GM12878 (cell line): Measurements from ENCODE around the gene TBCCD1. TPM values are rescaled to one million over a fixed set of nuclear protein-coding genes. Genes with fewer than 3 reads are reported as not detected.
A peak's percentile ranks its signal among the peaks of the same experiment; 100 is the strongest.

Source experiments
- ASH2L ChIP-seq: fragments of 300-600, 200-600 bp; sonication (generic); IDR thresholded peaks from 2 replicates; pipeline ENCODE4 v1.6.1; 2017; ENCODE audit warnings: low read depth, mild to moderate bottlenecking, borderline replicate concordance
- BHLHE40 ChIP-seq, 2 experiments: fragments of 450-650 bp in 1 of 2; IDR thresholded peaks; 2 replicates each; pipeline ENCODE4 v1.6.1; 2011 to 2017; ENCODE audit warnings: low read depth in 2 of 2, borderline replicate concordance in 1 of 2, improper control_type of control experiment in 1 of 2, low read length in 1 of 2, mild to moderate bottlenecking in 1 of 2
- CBX5 ChIP-seq: sonication (generic); IDR thresholded peaks from 2 replicates; pipeline ENCODE4 v1.6.1; 2016; ENCODE audit warnings: low read depth, moderate library complexity, mild to moderate bottlenecking, inconsistent platforms
- CHD2 ChIP-seq: IDR thresholded peaks from 2 replicates; pipeline ENCODE4 v1.6.1; 2011; ENCODE audit warnings: low read depth, low read length, improper control_type of control experiment, borderline replicate concordance
- CREM ChIP-seq: IDR thresholded peaks from 2 replicates; pipeline ENCODE4 v1.6.1; 2014; ENCODE audit warnings: antibody characterized with exemption, low read depth
- CTCF ChIP-seq, 3 experiments: IDR thresholded peaks in 2 of 3; conservative IDR thresholded peaks in 1 of 3; 2 replicates each; pipeline ENCODE4 v1.5.1; 2011; ENCODE audit warnings: low read depth in 3 of 3, low read length in 3 of 3, mild to moderate bottlenecking in 3 of 3, control low read depth in 2 of 3, moderate library complexity in 2 of 3, inconsistent platforms in 1 of 3, mixed read lengths in 1 of 3; ENCODE audit not compliant: control insufficient read depth in 2 of 3, insufficient read depth in 1 of 3; ENCODE audit errors: extremely low read depth in 1 of 3
- EED ChIP-seq: sonication (generic); IDR thresholded peaks from 2 replicates; pipeline ENCODE4 v1.6.1; 2016; ENCODE audit warnings: antibody characterized with exemption, low read depth
- EGR1 ChIP-seq, 2 experiments: IDR thresholded peaks; 1 replicate in 1 of 2; 2 replicates in 1 of 2; pipeline ENCODE4 v1.6.1; 2011 to 2012; ENCODE audit warnings: low read depth in 2 of 2, low read length in 2 of 2, borderline replicate concordance in 1 of 2, mild to moderate bottlenecking in 1 of 2, moderate library complexity in 1 of 2
- HDGF ChIP-seq: fragments of 450-650 bp; IDR thresholded peaks from 2 replicates; pipeline ENCODE4 v1.6.1; 2016; ENCODE audit warnings: antibody characterized with exemption
- IRF3 ChIP-seq: fragments of 450-650 bp; IDR thresholded peaks from 2 replicates; pipeline ENCODE4 v1.6.1; 2014; ENCODE audit warnings: mild to moderate bottlenecking
- IRF5 ChIP-seq: fragments of 450-650 bp; IDR thresholded peaks from 2 replicates; pipeline ENCODE4 v1.6.1; 2017; ENCODE audit warnings: borderline replicate concordance
- JUNB ChIP-seq: IDR thresholded peaks from 2 replicates; pipeline ENCODE4 v1.6.1; 2016; ENCODE audit warnings: antibody characterized with exemption, mild to moderate bottlenecking
- MEF2A ChIP-seq: IDR thresholded peaks from 2 replicates; pipeline ENCODE4 v1.6.1; 2011; ENCODE audit warnings: low read depth, mild to moderate bottlenecking, low read length, moderate library complexity; ENCODE audit not compliant: insufficient read depth
- NR2F1 ChIP-seq: fragments of 450-650 bp; conservative IDR thresholded peaks from 2 replicates; pipeline ENCODE4 v1.6.1; 2017; ENCODE audit warnings: mild to moderate bottlenecking
- RUNX3 ChIP-seq: IDR thresholded peaks from 2 replicates; pipeline ENCODE4 v1.6.1; 2012; ENCODE audit warnings: low read length, inconsistent platforms
- SKIL ChIP-seq: fragments of 450-650 bp; IDR thresholded peaks from 2 replicates; pipeline ENCODE4 v1.6.1; 2017; ENCODE audit warnings: mild to moderate bottlenecking, low read depth, inconsistent platforms; ENCODE audit not compliant: poor library complexity, severe bottlenecking
- SREBF1 ChIP-seq: IDR thresholded peaks from 2 replicates; pipeline ENCODE4 v1.6.1; 2012; ENCODE audit warnings: mild to moderate bottlenecking, low read length
- TCF7 ChIP-seq: IDR thresholded peaks from 2 replicates; pipeline ENCODE4 v1.6.1; 2014; ENCODE audit warnings: antibody characterized with exemption, borderline replicate concordance
- ZBTB11 ChIP-seq: fragments of 450-650 bp; formaldehyde crosslinking; IDR thresholded peaks from 2 replicates; pipeline ENCODE4 v1.5.0; 2022; ENCODE audit warnings: mild to moderate bottlenecking, missing genetic modification characterization
- ZNF207 ChIP-seq: fragments of 450-650 bp; IDR thresholded peaks from 2 replicates; pipeline ENCODE4 v1.6.1; 2014; ENCODE audit warnings: antibody characterized with exemption, mild to moderate bottlenecking, borderline replicate concordance
- ZNF217 ChIP-seq: fragments of 450-650 bp; IDR thresholded peaks from 2 replicates; pipeline ENCODE4 v1.6.1; 2017; ENCODE audit warnings: antibody characterized with exemption, mild to moderate bottlenecking
- polyA plus RNA-seq, 11 experiments: library from polyadenylated mRNA; depleted of rRNA in 4 of 11; unstranded in 6 of 11; stranded (reverse) in 5 of 11; fragments of >200 nt; fragmentation: Nextera tagmentation in 4 of 11; fragmentation: Illumina TruSeq in 1 of 11; extraction: Ambion mirVana in 4 of 11; extraction: Trizol in 1 of 11; gene quantifications; 1 replicate in 1 of 11; 2 replicates in 10 of 11; pipeline versions ENCODE4 v1.2.1 to v1.2.3, GENCODE V29; 2011 to 2016; ENCODE audit warnings: inconsistent platforms in 2 of 11, missing spikeins in 2 of 11, low read depth in 1 of 11
- total RNA-seq, 4 experiments: library from RNA; depleted of rRNA in 3 of 4; stranded (reverse); fragments of >200 nt in 3 of 4; fragmentation: Illumina TruSeq in 1 of 4; extraction: Trizol in 1 of 4; gene quantifications; 2 replicates each; pipeline versions ENCODE4 v1.2.1 to v1.2.3, GENCODE V29; 2013 to 2021

Gene TBCCD1
- total and polyA plus RNA-seq, 10 of the 15 experiments (the other 5 are each of a cell fraction or from before 2014, with no cell fraction given) = 6.9 to 23.4 (median 14.7) TPM

GRCh38 chr3:186511245-186511644 is 55.9 kb downstream of the TBCCD1 start (continued):
- TF ChIP-seq CTCF (IDR thresholded peaks at IDR 0.05 in 2 of 3, conservative IDR thresholded peaks at IDR 0.05 in 1 of 3; ENCODE audit: control insufficient read depth in 2 of 3, extremely low read depth in 1 of 3, insufficient read depth in 1 of 3, low read depth in 3 of 3, low read length in 3 of 3) = no peak
- peak; percentile 97 for TF ChIP-seq JUNB
- TF ChIP-seq EGR1 (IDR thresholded peaks at IDR 0.05; ENCODE audit: borderline replicate concordance in 1 of 2, low read depth in 2 of 2, low read length in 2 of 2) = peak in 1 of 2 experiments; percentile 62; a peak in 1 of 3 replicates
- TF ChIP-seq ZBTB11 (CRISPR knock-in tag) = no peak
- peak; percentile 93; the same call in 1 of the 2 replicates for TF ChIP-seq ZNF217
- peak; percentile 47; the same call in 1 of the 2 replicates for TF ChIP-seq SREBF1
- 0 out of 2 replicates have a peak, but pooled peaks have one; percentile 40 for TF ChIP-seq CHD2
- TF ChIP-seq BHLHE40 (IDR thresholded peaks at IDR 0.05; ENCODE audit: borderline replicate concordance in 1 of 2, low read depth in 2 of 2, low read length in 1 of 2) = peak; percentile 69 to 85; a peak in 3 of 4 replicates
- no peak for TF ChIP-seq IRF3
- no peak for TF ChIP-seq ZNF207
- TF ChIP-seq SKIL = peak; percentile 82
- TF ChIP-seq MEF2A = peak; percentile 72; the same call in 1 of the 2 replicates
- TF ChIP-seq RUNX3 = peak; percentile 98
- TF ChIP-seq IRF5 = no peak
- TF ChIP-seq HDGF = peak; percentile 32; the same call in 1 of the 2 replicates
- no peak for TF ChIP-seq ASH2L
- peak; percentile 74 for TF ChIP-seq EED
- TF ChIP-seq CBX5 = no peak
- peak; percentile 84 for TF ChIP-seq TCF7
- TF ChIP-seq CREM = peak; percentile 81; the same call in 1 of the 2 replicates
- peak; percentile 88 for TF ChIP-seq NR2F1
